K562 (cell line): ENCODE results near the gene HINT3. TPM values are rescaled to one million over a fixed set of nuclear protein-coding genes. Genes with fewer than 3 reads are reported as not detected.

ENCODE experiments used
- ARID1B ChIP-seq: fragments of 450-650 bp; IDR thresholded peaks from 2 replicates; pipeline ENCODE4 v1.6.1; 2016; ENCODE audit warnings: antibody characterized with exemption, mild to moderate bottlenecking, inconsistent platforms
- DIDO1 ChIP-seq: fragments of 450-650 bp; IDR thresholded peaks from 2 replicates; pipeline ENCODE4 v1.6.1; 2016; ENCODE audit warnings: low read depth, missing biosample characterization, missing genetic modification characterization
- ELF2 ChIP-seq: fragments of 250-450 bp; sonication (Bioruptor Pico); IDR thresholded peaks from 2 replicates; pipeline ENCODE4 v1.5.0; 2021; ENCODE audit warnings: mild to moderate bottlenecking
- ELF4 ChIP-seq: fragments of 450-650 bp; formaldehyde crosslinking; IDR thresholded peaks from 2 replicates; pipeline ENCODE4 v1.4.0; 2022; ENCODE audit warnings: missing genetic modification characterization
- ETV1 ChIP-seq: fragments of 450-650 bp; conservative IDR thresholded peaks from 2 replicates; pipeline ENCODE4 v1.6.1; 2016; ENCODE audit warnings: missing genetic modification characterization, control low read depth, low read depth, missing compliant biosample characterization
- FOXK2 ChIP-seq, 2 experiments: fragments of 450-650 bp; IDR thresholded peaks in 1 of 2; conservative IDR thresholded peaks in 1 of 2; 2 replicates each; pipeline ENCODE4 v1.6.1; 2016; ENCODE audit warnings: low read depth in 2 of 2, mild to moderate bottlenecking in 1 of 2
- JUN ChIP-seq, 2 experiments: sonication (generic) in 1 of 2; formaldehyde crosslinking in 1 of 2; IDR thresholded peaks; 2 replicates each; pipeline versions ENCODE4 v1.6.1 to v1.8.0; 2012 to 2022; ENCODE audit warnings: borderline replicate concordance in 2 of 2, mild to moderate bottlenecking in 2 of 2, improper control_type of control experiment in 1 of 2, low read depth in 1 of 2, low read length in 1 of 2, missing genetic modification reagents in 1 of 2
- KLF1 ChIP-seq: fragments of 450-650 bp; IDR thresholded peaks from 2 replicates; pipeline ENCODE4 v1.6.1; 2016; ENCODE audit warnings: missing genetic modification characterization, missing compliant biosample characterization
- MBD2 ChIP-seq: sonication (generic); IDR thresholded peaks from 2 replicates; pipeline ENCODE4 v1.6.1; 2016; ENCODE audit warnings: low read depth, borderline replicate concordance
- MEIS2 ChIP-seq: fragments of 450-650 bp; IDR thresholded peaks from 2 replicates; pipeline ENCODE4 v1.6.1; 2014; ENCODE audit warnings: mild to moderate bottlenecking; ENCODE audit not compliant: partially characterized antibody
- MXI1 ChIP-seq: IDR thresholded peaks from 2 replicates; pipeline ENCODE4 v1.6.1; 2011; ENCODE audit warnings: low read depth, mild to moderate bottlenecking, improper control_type of control experiment, low read length
- NFE2 ChIP-seq: IDR thresholded peaks from 2 replicates; pipeline ENCODE4 v1.6.1; 2014; ENCODE audit warnings: antibody characterized with exemption, low read depth
- RAD21 ChIP-seq, 2 experiments: fragments of 250-450 bp in 1 of 2; fragments of 450-650 bp in 1 of 2; sonication (Bioruptor Pico) in 1 of 2; formaldehyde crosslinking in 1 of 2; IDR thresholded peaks in 1 of 2; conservative IDR thresholded peaks in 1 of 2; 2 replicates each; pipeline versions ENCODE4 v1.4.0 to v1.8.0; 2020 to 2022; ENCODE audit warnings: mild to moderate bottlenecking in 2 of 2, moderate library complexity in 1 of 2
- RBM15 ChIP-seq: fragments of 200-400 bp; formaldehyde crosslinking; IDR thresholded peaks from 2 replicates; pipeline ENCODE4 v1.6.1; 2018; ENCODE audit warnings: mild to moderate bottlenecking, low read length, moderate library complexity; ENCODE audit not compliant: insufficient read depth
- SMARCC2 ChIP-seq: fragments of 450-650 bp; IDR thresholded peaks from 2 replicates; pipeline ENCODE4 v1.6.1; 2017; ENCODE audit warnings: antibody characterized with exemption, moderate library complexity, mild to moderate bottlenecking, low read depth
- TBP ChIP-seq: optimal IDR thresholded peaks from 2 replicates; pipeline ENCODE3; 2011; ENCODE audit warnings: low read depth, low read length, improper control_type of control experiment
- ZNF589 ChIP-seq: fragments of 200-800 bp; sonication (Bioruptor generic); IDR thresholded peaks from 2 replicates; pipeline ENCODE4 v1.6.1; 2016; ENCODE audit warnings: low read depth, missing genetic modification characterization, missing compliant biosample characterization
- polyA plus RNA-seq, 8 experiments: library from polyadenylated mRNA; depleted of rRNA in 4 of 8; stranded (reverse) in 5 of 8; unstranded in 3 of 8; fragments of >200 nt; fragmentation: Nextera tagmentation in 2 of 8; fragmentation: Illumina TruSeq in 1 of 8; extraction: Ambion mirVana in 2 of 8; extraction: Trizol in 1 of 8; gene quantifications; 2 replicates each; pipeline versions ENCODE4 v1.2.1 to v1.2.3, GENCODE V29; 2011 to 2014; ENCODE audit warnings: inconsistent platforms in 1 of 8, missing spikeins in 1 of 8
- total RNA-seq, 7 experiments: library from RNA; depleted of rRNA in 6 of 7; stranded (reverse); fragments of >200 nt in 6 of 7; fragmentation: Illumina TruSeq in 2 of 7; extraction: Trizol in 2 of 7; gene quantifications; 2 replicates each; pipeline versions ENCODE4 v1.2.1 to v1.2.3, GENCODE V29; 2011 to 2021; ENCODE audit warnings: low replicate concordance in 1 of 7
- TF ChIP-seq, protein P1 (sequence below): fragments of 250-450 bp; sonication (Bioruptor Pico); IDR thresholded peaks from 2 replicates; pipeline ENCODE4 v1.4.0; 2020; ENCODE audit warnings: mild to moderate bottlenecking, moderate library complexity
- TF ChIP-seq, protein P2 (sequence below): fragments of 450-650 bp; conservative IDR thresholded peaks from 2 replicates; pipeline ENCODE4 v1.6.1; 2016; ENCODE audit warnings: missing genetic modification characterization, low read depth, mild to moderate bottlenecking, missing compliant biosample characterization, moderate library complexity
- TF ChIP-seq, protein P3 (sequence below): fragments of 450-650 bp; IDR thresholded peaks from 2 replicates; pipeline ENCODE4 v1.6.1; 2016; ENCODE audit warnings: missing biosample characterization, missing genetic modification characterization
- TF ChIP-seq, protein P4 (sequence below): fragments of 250-450 bp; sonication (Bioruptor Pico); IDR thresholded peaks from 2 replicates; pipeline ENCODE4 v1.8.0; 2022; ENCODE audit warnings: inconsistent platforms

The HINT3 gene
- total and polyA plus RNA-seq, 9 of the 15 experiments (the other 6 are each of a cell fraction or from before 2014, with no cell fraction given), result 1.4 to 16.6 (median 10.8) TPM

- TF ChIP-seq, protein P1, sequence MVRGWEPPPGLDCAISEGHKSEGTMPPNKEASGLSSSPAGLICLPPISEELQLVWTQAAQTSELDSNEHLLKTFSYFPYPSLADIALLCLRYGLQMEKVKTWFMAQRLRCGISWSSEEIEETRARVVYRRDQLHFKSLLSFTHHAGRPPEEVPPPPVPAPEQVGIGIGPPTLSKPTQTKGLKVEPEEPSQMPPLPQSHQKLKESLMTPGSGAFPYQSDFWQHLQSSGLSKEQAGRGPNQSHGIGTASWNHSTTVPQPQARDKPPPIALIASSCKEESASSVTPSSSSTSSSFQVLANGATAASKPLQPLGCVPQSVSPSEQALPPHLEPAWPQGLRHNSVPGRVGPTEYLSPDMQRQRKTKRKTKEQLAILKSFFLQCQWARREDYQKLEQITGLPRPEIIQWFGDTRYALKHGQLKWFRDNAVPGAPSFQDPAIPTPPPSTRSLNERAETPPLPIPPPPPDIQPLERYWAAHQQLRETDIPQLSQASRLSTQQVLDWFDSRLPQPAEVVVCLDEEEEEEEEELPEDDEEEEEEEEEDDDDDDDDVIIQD (CRISPR knock-in tag), result no peak
- TF ChIP-seq, protein P2, sequence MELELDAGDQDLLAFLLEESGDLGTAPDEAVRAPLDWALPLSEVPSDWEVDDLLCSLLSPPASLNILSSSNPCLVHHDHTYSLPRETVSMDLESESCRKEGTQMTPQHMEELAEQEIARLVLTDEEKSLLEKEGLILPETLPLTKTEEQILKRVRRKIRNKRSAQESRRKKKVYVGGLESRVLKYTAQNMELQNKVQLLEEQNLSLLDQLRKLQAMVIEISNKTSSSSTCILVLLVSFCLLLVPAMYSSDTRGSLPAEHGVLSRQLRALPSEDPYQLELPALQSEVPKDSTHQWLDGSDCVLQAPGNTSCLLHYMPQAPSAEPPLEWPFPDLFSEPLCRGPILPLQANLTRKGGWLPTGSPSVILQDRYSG (tag), result peak; percentile 19; the same call in 1 of the 2 replicates
- TF ChIP-seq MEIS2, result peak; percentile 40
- no peak for TF ChIP-seq ELF2 (CRISPR knock-in tag)
- peak; percentile 23; the same call in 1 of the 2 replicates for TF ChIP-seq SMARCC2
- 0 out of 4 replicates have a peak, but pooled peaks of 1 of the 2 experiments have one; percentile 20 for TF ChIP-seq RAD21 (CRISPR knock-in tag; conservative IDR thresholded peaks at IDR 0.05 in 1 of 2, IDR thresholded peaks at IDR 0.05 in 1 of 2)
- TF ChIP-seq RBM15, result no peak
- peak; percentile 15; the same call in 1 of the 2 replicates for TF ChIP-seq ARID1B
- TF ChIP-seq KLF1 (tag), result 0 out of 2 replicates have a peak, but pooled peaks have one; percentile 19
- TF ChIP-seq NFE2, result peak; percentile 95
- TF ChIP-seq MXI1, result no peak
- no peak for TF ChIP-seq FOXK2 (conservative IDR thresholded peaks at IDR 0.05 in 1 of 2, IDR thresholded peaks at IDR 0.05 in 1 of 2; ENCODE audit: low read depth in 2 of 2)
- TF ChIP-seq, protein P3, sequence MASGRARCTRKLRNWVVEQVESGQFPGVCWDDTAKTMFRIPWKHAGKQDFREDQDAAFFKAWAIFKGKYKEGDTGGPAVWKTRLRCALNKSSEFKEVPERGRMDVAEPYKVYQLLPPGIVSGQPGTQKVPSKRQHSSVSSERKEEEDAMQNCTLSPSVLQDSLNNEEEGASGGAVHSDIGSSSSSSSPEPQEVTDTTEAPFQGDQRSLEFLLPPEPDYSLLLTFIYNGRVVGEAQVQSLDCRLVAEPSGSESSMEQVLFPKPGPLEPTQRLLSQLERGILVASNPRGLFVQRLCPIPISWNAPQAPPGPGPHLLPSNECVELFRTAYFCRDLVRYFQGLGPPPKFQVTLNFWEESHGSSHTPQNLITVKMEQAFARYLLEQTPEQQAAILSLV, result no peak
- TF ChIP-seq ELF4 (CRISPR knock-in tag), result 0 out of 2 replicates have a peak, but pooled peaks have one; percentile 45
- TF ChIP-seq DIDO1 (tag), result no peak
- peak; percentile 47 for TF ChIP-seq ETV1
- TF ChIP-seq, protein P4, sequence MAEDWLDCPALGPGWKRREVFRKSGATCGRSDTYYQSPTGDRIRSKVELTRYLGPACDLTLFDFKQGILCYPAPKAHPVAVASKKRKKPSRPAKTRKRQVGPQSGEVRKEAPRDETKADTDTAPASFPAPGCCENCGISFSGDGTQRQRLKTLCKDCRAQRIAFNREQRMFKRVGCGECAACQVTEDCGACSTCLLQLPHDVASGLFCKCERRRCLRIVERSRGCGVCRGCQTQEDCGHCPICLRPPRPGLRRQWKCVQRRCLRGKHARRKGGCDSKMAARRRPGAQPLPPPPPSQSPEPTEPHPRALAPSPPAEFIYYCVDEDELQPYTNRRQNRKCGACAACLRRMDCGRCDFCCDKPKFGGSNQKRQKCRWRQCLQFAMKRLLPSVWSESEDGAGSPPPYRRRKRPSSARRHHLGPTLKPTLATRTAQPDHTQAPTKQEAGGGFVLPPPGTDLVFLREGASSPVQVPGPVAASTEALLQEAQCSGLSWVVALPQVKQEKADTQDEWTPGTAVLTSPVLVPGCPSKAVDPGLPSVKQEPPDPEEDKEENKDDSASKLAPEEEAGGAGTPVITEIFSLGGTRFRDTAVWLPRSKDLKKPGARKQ, result no peak
- no peak for TF ChIP-seq MBD2
- 0 out of 2 replicates have a peak, but pooled peaks have one; percentile 50 for TF ChIP-seq ZNF589 (CRISPR knock-in tag)
- no peak for TF ChIP-seq JUN (IDR thresholded peaks at IDR 0.05; ENCODE audit: borderline replicate concordance, low read depth, low read length)
- no peak for TF ChIP-seq JUN (CRISPR knock-in tag; IDR thresholded peaks at IDR 0.05; ENCODE audit: borderline replicate concordance)
- no peak for TF ChIP-seq TBP
Measured at GRCh38 chr6:125924169-125924568, 32.4 kb upstream of the HINT3 start (continued).
